ENCODE measurements around the gene KPNA2. TPM values are rescaled to one million over a fixed set of nuclear protein-coding genes. Genes with fewer than 3 reads are reported as not detected.
A peak's percentile ranks its signal among the peaks of the same experiment; 100 is the strongest.
"Not testable (repeated sequence)": the region's sequence is repeated elsewhere in the genome, so short reads cannot be mapped to it uniquely, and the experiment has no call there.

KPNA2 gene
- total RNA-seq, 3 donors from 2014 or later: 19.7 to 21.9 (median 20.5) TPM

DNA sequence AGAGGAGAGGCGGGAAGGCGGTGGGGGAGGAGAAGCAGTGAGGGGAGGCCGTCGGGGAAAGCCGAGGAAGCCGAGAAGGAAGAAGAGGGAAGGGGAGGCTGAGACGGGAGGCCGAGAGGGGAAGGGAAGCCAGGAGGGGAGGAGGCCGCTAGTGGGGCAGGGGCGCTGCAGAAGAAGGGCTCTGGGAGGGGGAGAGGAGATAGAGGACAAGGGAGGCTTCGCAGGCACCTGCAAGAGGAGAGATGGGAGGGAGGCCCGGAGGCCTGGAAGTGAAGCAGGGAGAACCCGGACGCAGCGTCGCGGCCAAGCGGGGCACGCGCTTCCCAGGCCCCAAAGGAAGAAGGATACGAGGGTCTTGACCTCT lies 41.6 kb upstream of the KPNA2 start:
- no peaks in the 10 kb centered on the region for H3K9me3 ChIP-seq
- H3K27me3 ChIP-seq: no peaks in the 10 kb centered on the region
- H3K36me3 ChIP-seq: no peaks in the 10 kb centered on the region
- peak overlapping the region; percentile 64 to 96 (median 79) for H3K4me3 ChIP-seq
- no peak for DNase-seq (ENCODE audit: low spot score in 2 of 2)
- TF ChIP-seq, protein P1, sequence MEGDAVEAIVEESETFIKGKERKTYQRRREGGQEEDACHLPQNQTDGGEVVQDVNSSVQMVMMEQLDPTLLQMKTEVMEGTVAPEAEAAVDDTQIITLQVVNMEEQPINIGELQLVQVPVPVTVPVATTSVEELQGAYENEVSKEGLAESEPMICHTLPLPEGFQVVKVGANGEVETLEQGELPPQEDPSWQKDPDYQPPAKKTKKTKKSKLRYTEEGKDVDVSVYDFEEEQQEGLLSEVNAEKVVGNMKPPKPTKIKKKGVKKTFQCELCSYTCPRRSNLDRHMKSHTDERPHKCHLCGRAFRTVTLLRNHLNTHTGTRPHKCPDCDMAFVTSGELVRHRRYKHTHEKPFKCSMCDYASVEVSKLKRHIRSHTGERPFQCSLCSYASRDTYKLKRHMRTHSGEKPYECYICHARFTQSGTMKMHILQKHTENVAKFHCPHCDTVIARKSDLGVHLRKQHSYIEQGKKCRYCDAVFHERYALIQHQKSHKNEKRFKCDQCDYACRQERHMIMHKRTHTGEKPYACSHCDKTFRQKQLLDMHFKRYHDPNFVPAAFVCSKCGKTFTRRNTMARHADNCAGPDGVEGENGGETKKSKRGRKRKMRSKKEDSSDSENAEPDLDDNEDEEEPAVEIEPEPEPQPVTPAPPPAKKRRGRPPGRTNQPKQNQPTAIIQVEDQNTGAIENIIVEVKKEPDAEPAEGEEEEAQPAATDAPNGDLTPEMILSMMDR (IDR thresholded peaks at IDR 0.05): no peak
- TF ChIP-seq POLR2AphosphoS5 (IDR thresholded peaks at IDR 0.05) (peak in 1 of 3 donors; percentile 26), POLR2A (IDR thresholded peaks at IDR 0.05) (peak; percentile 28)
- peak overlapping the region; percentile 93 to 99 for H3K27ac ChIP-seq
- H3K4me1 ChIP-seq: peaks cover 4 to 5% of the 10 kb centered on the region in 2 donors
- intact Hi-C loops (cut with DNase I; ENCODE audit: low total_unique reads): no loop called here

DNA sequence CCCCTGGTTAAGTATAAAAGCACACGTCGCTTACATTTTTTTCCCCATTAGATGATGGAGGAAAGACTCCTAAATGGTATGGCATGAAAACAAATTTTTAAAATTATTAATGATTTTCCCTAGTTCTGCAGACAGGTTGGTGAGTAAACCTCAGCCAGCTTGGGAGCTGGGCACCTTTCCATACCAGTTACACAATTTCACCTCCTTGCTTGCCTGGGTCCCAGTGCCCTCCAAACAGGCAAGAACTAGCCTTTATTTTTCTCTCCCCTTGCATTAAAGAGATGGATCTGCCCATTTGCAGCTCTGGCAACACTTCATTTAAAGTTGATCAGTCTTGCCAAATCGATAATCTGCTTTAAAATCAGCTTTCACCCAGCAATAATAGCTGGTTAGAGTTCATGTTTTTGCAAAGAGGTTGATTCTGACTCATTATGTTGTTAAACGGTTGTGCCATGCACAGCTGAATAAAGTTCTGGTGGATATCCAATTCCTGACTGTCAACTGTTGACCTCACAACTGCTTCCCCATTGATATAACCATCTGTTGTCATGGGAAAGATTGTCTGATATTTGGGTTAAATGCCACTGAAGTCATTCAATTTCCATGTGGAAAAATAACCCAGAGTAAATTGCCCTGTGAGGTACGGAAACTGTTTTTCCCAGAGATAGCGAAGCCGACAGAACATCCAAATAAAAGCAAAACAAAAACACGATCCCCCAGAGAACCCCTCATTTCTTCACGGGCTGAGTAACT lies 40.5 kb upstream of the KPNA2 start:
- H3K27me3 ChIP-seq: no peaks in the 10 kb centered on the region
- TF ChIP-seq, protein P1 (IDR thresholded peaks at IDR 0.05): no peak
- no peak for TF ChIP-seq POLR2A (IDR thresholded peaks at IDR 0.05)
- TF ChIP-seq POLR2AphosphoS5 (IDR thresholded peaks at IDR 0.05): no peak
- peak overlapping the region; percentile 47 to 72 (median 57) for H3K4me3 ChIP-seq
- H3K27ac ChIP-seq: peak overlapping the region; percentile 93 to 99
- no peaks in the 10 kb centered on the region for H3K9me3 ChIP-seq
- H3K4me1 ChIP-seq: peaks cover 4 to 5% of the 10 kb centered on the region in 2 donors
- intact Hi-C loops (cut with DNase I; ENCODE audit: low total_unique reads): no loop called here
- no peak for DNase-seq (ENCODE audit: low spot score in 2 of 2)
- H3K36me3 ChIP-seq: no peaks in the 10 kb centered on the region

DNA sequence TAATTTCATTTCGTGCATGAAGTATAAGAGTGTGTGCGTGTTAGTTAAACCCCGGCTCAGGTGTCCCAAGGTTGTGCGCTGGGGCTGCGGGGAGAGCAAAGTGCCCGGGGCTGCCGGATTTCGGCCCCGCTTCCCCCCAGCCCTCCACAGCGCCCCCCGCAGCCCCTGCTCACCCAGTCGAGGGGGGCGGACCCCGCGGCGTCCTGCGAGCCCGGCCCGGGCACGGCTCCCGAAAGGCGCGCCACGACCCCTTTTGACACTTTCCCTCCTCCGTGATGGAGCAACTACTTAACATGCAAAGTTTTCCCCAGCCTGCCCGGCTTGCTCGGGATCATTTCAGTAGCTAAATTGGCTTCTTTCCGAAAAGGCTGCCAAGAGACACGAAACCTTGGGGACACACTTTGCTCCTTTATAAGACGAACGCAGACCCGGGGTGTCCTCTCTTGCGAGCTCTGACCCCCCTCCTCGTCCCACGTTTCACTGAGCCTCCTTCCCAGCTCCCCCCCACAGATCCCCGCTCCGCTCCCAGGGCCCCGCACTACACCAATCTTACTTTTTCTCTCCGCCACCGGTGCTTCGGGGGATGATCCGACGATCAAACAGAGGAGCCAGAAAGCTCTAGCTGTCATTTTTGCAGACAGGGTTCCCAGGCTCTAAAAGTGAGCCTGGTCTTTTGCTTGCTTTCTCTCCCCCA lies 39.8 kb upstream of the KPNA2 start:
- no peak for DNase-seq (ENCODE audit: low spot score in 2 of 2)
- intact Hi-C loops (cut with DNase I; ENCODE audit: low total_unique reads): no loop called here
- peak overlapping the region; percentile 6 to 99 for H3K27ac ChIP-seq
- TF ChIP-seq POLR2A (IDR thresholded peaks at IDR 0.05) (no peak), POLR2AphosphoS5 (IDR thresholded peaks at IDR 0.05) (no peak)
- TF ChIP-seq, protein P1 (IDR thresholded peaks at IDR 0.05): no peak
- no peaks in the 10 kb centered on the region for H3K36me3 ChIP-seq
- peak overlapping the region; percentile 47 to 72 (median 57) for H3K4me3 ChIP-seq
- peaks cover 4 to 5% of the 10 kb centered on the region in 2 donors for H3K4me1 ChIP-seq
- no peaks in the 10 kb centered on the region for H3K27me3 ChIP-seq
- H3K9me3 ChIP-seq: no peaks in the 10 kb centered on the region

DNA sequence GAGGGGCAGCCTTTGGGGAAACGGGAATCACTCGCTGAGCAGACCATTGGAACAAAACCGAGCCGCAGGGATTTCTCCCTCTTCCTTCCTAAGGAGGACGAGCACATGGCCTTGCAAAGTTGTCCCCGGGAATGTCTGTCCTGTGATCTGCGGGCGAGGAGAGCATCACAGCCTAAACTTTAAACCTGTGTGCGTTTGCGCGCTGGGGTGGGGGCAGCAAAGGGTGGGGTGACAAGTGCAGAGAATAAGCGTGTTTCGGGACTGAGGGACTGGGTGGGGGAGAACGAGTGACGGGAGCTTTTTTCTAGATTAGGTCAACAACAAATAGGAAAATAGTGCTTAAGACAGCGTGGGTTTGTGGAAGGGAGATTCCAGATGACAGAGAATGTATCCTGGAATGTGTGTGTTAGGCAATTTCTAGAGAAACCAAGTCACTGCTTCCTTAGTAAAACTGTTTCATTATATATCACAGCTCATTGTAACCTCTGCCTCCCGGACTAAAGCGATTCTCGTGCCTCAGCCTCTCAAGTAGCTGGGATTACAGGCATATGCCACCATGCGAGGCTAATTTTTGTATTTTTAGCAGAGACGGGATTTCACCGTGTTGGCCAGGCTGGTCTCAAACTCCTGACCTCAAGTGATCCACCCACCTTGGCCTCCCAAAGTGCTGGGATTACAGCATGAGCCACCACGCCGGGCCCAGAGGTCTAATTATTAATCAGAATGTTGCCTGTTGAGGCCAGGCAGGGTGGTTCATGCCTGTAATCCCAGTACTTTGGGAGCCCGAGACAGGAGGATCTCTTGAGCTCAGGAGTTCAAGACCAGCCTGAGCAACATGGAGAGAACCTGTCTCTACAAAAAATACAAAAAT lies 39.0 kb upstream of the KPNA2 start, which contains the start of gene C17orf58:
Gene C17orf58, minus strand, starts transcription at position 169 of the 871 bp plus-strand sequence. CDS start 271 bp downstream, outside the sequence.
- DNase-seq (ENCODE audit: low spot score in 2 of 2); H3K27me3 ChIP-seq; H3K36me3 ChIP-seq; intact Hi-C loops (cut with DNase I; ENCODE audit: low total_unique reads); H3K9me3 ChIP-seq; H3K4me1 ChIP-seq: not testable (repeated sequence)
- peak within 1 kb of the TSS; percentile 47 to 72 (median 57) for H3K4me3 ChIP-seq
- H3K27ac ChIP-seq: peak within 1 kb of the TSS; percentile 6 to 99

DNA sequence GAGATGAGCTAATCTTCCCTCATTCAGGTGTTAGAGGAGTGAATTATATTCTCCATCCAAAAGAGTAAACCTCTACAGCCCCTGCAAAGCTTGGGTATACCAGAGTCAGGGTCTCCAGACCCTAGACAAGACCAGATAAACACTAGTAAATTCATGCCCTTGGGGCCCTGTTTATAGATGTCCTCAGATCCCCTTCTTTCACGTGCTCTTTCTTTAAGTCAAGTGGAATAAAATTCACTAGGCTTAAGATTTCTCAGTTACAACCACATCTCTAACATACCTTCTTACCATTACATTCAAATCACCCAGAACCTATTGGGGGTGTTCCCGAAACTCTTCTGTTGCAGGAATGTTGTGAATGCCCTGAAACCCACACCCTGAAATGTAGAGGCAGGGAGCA lies 37.1 kb upstream of the KPNA2 start:
- no peak for DNase-seq (ENCODE audit: low spot score in 2 of 2)
- no peak for TF ChIP-seq POLR2AphosphoS5 (IDR thresholded peaks at IDR 0.05)
- TF ChIP-seq, protein P1 (IDR thresholded peaks at IDR 0.05): no peak
- no peak for TF ChIP-seq POLR2A (IDR thresholded peaks at IDR 0.05)
- H3K36me3 ChIP-seq: no peaks in the 10 kb centered on the region
- peaks cover 4 to 5% of the 10 kb centered on the region in 2 donors for H3K4me1 ChIP-seq
- H3K4me3 ChIP-seq: no peak overlapping the region
- intact Hi-C loops (cut with DNase I; ENCODE audit: low total_unique reads): no loop called here
- H3K27ac ChIP-seq: no peak overlapping the region
- H3K9me3 ChIP-seq: no peaks in the 10 kb centered on the region
- H3K27me3 ChIP-seq: no peaks in the 10 kb centered on the region

Measured in breast epithelium (tissue), 4 donors.